ENCODE data around the gene DYNC1I1. TPM values are rescaled to one million over a fixed set of nuclear protein-coding genes. Genes with fewer than 3 reads are reported as not detected.

The DYNC1I1 gene
- total RNA-seq, 6 donors from 2014 or later: 0.46 to 3.1 (median 1.7) TPM; not detected in 1

- DNase-seq (peak in 1 of 2 donors; percentile 58), ATAC-seq (ENCODE audit: low FRiP score in 2 of 2) (peak in 1 of 2 donors; percentile 85)
- no peaks in the 10 kb centered on the region for H3K9me3 ChIP-seq
- peaks cover 0 to 7% (median 1%) of the 10 kb centered on the region in 4 donors for H3K4me1 ChIP-seq
- no peaks in the 10 kb centered on the region for H3K27me3 ChIP-seq
- 28% methylated on average over 19 of the region's 19 CpGs for WGBS, 2 donors
- no peaks in the 10 kb centered on the region for H3K36me3 ChIP-seq
- peak; percentile 59 to 90 (median 76) for TF ChIP-seq CTCF (IDR thresholded peaks at IDR 0.05)
- TF ChIP-seq EP300 (IDR thresholded peaks at IDR 0.05): no peak
- peak overlapping the region in 2 of 4 donors; percentile 22 to 28 for H3K4me3 ChIP-seq
- no peak overlapping the region for H3K27ac ChIP-seq
These were observed 144.4 kb downstream of the DYNC1I1 start for GRCh38 chr7:95916573-95917297.

- Histone ChIP-seq H3K9me3 (no peaks in the 10 kb centered on the region), H3K36me3 (no peaks in the 10 kb centered on the region), H3K4me3 (peak overlapping the region in 2 of 4 donors; percentile 22 to 28), H3K27ac (no peak overlapping the region), H3K27me3 (no peaks in the 10 kb centered on the region), H3K4me1 (peaks cover 0 to 7% (median 1%) of the 10 kb centered on the region in 4 donors)
- 75 to 85% methylated on average over 8 of the region's 8 CpGs for WGBS, 2 donors
- DNase-seq: peak in 1 of 2 donors; percentile 8
- no peak for ATAC-seq (ENCODE audit: low FRiP score in 2 of 2)
- no peak for TF ChIP-seq EP300 (IDR thresholded peaks at IDR 0.05)
- no peak for TF ChIP-seq POLR2AphosphoS5 (IDR thresholded peaks at IDR 0.05)
- no peak for TF ChIP-seq CTCF (IDR thresholded peaks at IDR 0.05)
- no peak for TF ChIP-seq POLR2A (IDR thresholded peaks at IDR 0.05)
These were observed 145.3 kb downstream of the DYNC1I1 start for GRCh38 chr7:95917634-95918033.

- DNase-seq (no peak), ATAC-seq (ENCODE audit: low FRiP score in 2 of 2) (no peak)
- TF ChIP-seq POLR2AphosphoS5 (IDR thresholded peaks at IDR 0.05) (no peak), POLR2A (IDR thresholded peaks at IDR 0.05) (no peak), CTCF (IDR thresholded peaks at IDR 0.05) (peak in 1 of 6 experiments; percentile 10)
- H3K36me3 ChIP-seq: no peaks in the 10 kb centered on the region
- H3K9me3 ChIP-seq: no peaks in the 10 kb centered on the region
- 79 to 85% methylated on average over 2 of the region's 2 CpGs for WGBS, 2 donors
- H3K27me3 ChIP-seq: no peaks in the 10 kb centered on the region
- no peak overlapping the region for H3K27ac ChIP-seq
- H3K4me3 ChIP-seq: no peak overlapping the region
- peaks cover 0 to 7% (median 1%) of the 10 kb centered on the region in 4 donors for H3K4me1 ChIP-seq
These were observed 147.2 kb downstream of the DYNC1I1 start for GRCh38 chr7:95919556-95919955.

- no peaks in the 10 kb centered on the region for H3K36me3 ChIP-seq
- 82 to 88% methylated on average over 3 of the region's 3 CpGs for WGBS, 2 donors
- peaks cover 0 to 5% (median under 1%) of the 10 kb centered on the region in 4 donors for H3K4me1 ChIP-seq
- TF ChIP-seq POLR2A (IDR thresholded peaks at IDR 0.05): no peak
- TF ChIP-seq POLR2AphosphoS5 (IDR thresholded peaks at IDR 0.05): no peak
- no peak for TF ChIP-seq CTCF (IDR thresholded peaks at IDR 0.05)
- no peak for TF ChIP-seq EP300 (IDR thresholded peaks at IDR 0.05)
- ATAC-seq (ENCODE audit: low FRiP score in 2 of 2) (no peak), DNase-seq (no peak)
- H3K27me3 ChIP-seq: no peaks in the 10 kb centered on the region
- no peaks in the 10 kb centered on the region for H3K9me3 ChIP-seq
- H3K4me3 ChIP-seq: no peak overlapping the region
- H3K27ac ChIP-seq: no peak overlapping the region
These were observed 149.2 kb downstream of the DYNC1I1 start for GRCh38 chr7:95921543-95921942.

- TF ChIP-seq EP300 (IDR thresholded peaks at IDR 0.05) (no peak), CTCF (IDR thresholded peaks at IDR 0.05) (no peak)
- DNase-seq (no peak), ATAC-seq (ENCODE audit: low FRiP score in 2 of 2) (no peak)
- Histone ChIP-seq H3K27ac (no peak overlapping the region), H3K4me1 (no peaks in the 10 kb centered on the region), H3K4me3 (no peak overlapping the region), H3K27me3 (no peaks in the 10 kb centered on the region), H3K36me3 (no peaks in the 10 kb centered on the region), H3K9me3 (no peaks in the 10 kb centered on the region)
- 66 to 72% methylated on average over 3 of the region's 3 CpGs for WGBS, 2 donors
These were observed 149.8 kb downstream of the DYNC1I1 start for GRCh38 chr7:95922191-95922590.

Data from upper lobe of left lung (tissue), 6 donors.